Muscle layer of duodenum (tissue), 2 donors: ENCODE data around the gene WAS.

ENCODE experiments used
- H3K27ac ChIP-seq: one replicate; pipeline ENCODE4 v1.7.0; 2013; ENCODE audit warnings: mild to moderate bottlenecking, low read length
- H3K27me3 ChIP-seq: one replicate; pipeline ENCODE4 v1.7.0; 2013; ENCODE audit warnings: low read depth, mild to moderate bottlenecking, control low read depth, low read length
- H3K36me3 ChIP-seq, 2 donors: one replicate each; pipeline ENCODE4 v1.7.0; 2013; ENCODE audit warnings: low read length in 2 of 2, control low read depth in 1 of 2, mild to moderate bottlenecking in 1 of 2; ENCODE audit not compliant: insufficient read depth in 2 of 2, control insufficient read depth in 1 of 2
- H3K4me1 ChIP-seq, 2 donors: one replicate each; pipeline ENCODE4 v1.7.0; 2013; ENCODE audit warnings: low read length in 2 of 2, mild to moderate bottlenecking in 2 of 2, control low read depth in 1 of 2, moderate library complexity in 1 of 2; ENCODE audit not compliant: insufficient read depth in 2 of 2, control insufficient read depth in 1 of 2
- H3K4me3 ChIP-seq, 2 donors: one replicate each; pipeline ENCODE4 v1.7.0; 2013; ENCODE audit warnings: low read length in 2 of 2, low read depth in 1 of 2, mild to moderate bottlenecking in 1 of 2
- H3K9me3 ChIP-seq, 2 donors: one replicate each; pipeline ENCODE4 v1.7.0; 2013; ENCODE audit warnings: low read length in 2 of 2, control low read depth in 1 of 2, mild to moderate bottlenecking in 1 of 2; ENCODE audit not compliant: control insufficient read depth in 1 of 2
- donor health status: healthy.

Gene WAS

DNA sequence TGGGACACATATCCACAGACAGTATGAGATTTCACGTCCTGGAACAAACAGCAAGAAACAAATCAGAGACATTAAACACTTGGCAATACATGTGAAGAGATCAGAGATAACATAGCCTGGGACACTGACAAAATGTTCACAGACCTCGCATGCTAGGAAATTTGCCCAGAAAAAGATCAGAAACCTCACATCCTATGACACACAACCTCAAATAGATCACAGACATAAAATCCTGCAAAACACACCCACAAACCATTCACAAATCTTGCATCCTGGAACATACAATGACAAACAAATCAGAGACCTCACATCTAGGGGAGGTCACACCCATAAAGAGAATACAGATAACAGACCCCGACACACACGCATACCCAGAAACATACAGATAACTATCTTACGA lies 31.0 kb downstream of the WAS start:
- H3K36me3 ChIP-seq, result no peaks in the 10 kb centered on the region
- H3K4me3 ChIP-seq, result no peak overlapping the region
- H3K27ac ChIP-seq, result no peak overlapping the region
- H3K9me3 ChIP-seq, result no peaks in the 10 kb centered on the region
- no peaks in the 10 kb centered on the region for H3K4me1 ChIP-seq
- no peaks in the 10 kb centered on the region for H3K27me3 ChIP-seq

DNA sequence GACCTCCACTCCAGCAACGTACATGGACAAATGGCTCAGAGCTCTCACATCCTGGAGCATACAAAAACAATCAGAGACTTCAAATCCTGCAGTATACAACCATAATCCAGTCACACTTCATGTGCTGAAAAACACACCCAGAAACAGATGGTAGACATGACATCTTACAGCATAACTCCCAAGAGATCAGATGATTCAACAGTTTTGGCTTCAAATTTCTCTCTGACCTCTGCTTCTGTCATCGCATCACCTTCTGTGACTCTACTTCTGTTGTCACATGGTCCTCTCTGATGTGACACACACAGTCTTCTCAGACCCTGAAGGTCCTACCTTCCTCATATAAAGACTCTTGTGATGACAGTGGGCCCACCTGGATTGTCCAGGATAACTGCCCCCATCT lies 31.5 kb downstream of the WAS start:
- Histone ChIP-seq H3K4me1 (no peaks in the 10 kb centered on the region), H3K27ac (no peak overlapping the region), H3K36me3 (no peaks in the 10 kb centered on the region), H3K9me3 (no peaks in the 10 kb centered on the region), H3K4me3 (no peak overlapping the region), H3K27me3 (no peaks in the 10 kb centered on the region)

- Histone ChIP-seq H3K27me3 (no peaks in the 10 kb centered on the region), H3K4me3 (no peak overlapping the region), H3K36me3 (no peaks in the 10 kb centered on the region), H3K9me3 (no peaks in the 10 kb centered on the region), H3K27ac (no peak overlapping the region), H3K4me1 (no peaks in the 10 kb centered on the region)
Measured at GRCh38 chrX:48715876-48716502, 32.4 kb downstream of the WAS start.

DNA sequence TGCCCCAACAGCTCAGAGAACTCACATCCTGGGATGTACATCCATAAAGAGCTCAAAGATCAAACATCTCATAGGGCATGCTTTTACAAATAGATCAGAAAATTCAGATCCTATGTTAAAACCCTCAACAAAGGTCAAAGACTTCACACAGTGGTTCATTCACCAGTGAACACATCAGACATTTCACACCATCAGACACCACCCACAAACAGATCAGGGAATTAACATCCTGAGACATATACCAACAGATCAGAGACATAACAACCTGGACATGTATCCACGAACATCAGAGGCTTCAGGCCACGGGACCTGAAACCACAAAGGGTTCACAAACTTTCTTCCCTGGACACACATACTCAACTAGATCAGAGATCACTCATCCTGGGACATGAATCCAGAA lies 36.4 kb downstream of the WAS start:
- Histone ChIP-seq H3K27me3 (no peaks in the 10 kb centered on the region), H3K27ac (no peak overlapping the region), H3K4me3 (no peak overlapping the region), H3K36me3 (no peaks in the 10 kb centered on the region), H3K9me3 (no peaks in the 10 kb centered on the region), H3K4me1 (no peaks in the 10 kb centered on the region)

DNA sequence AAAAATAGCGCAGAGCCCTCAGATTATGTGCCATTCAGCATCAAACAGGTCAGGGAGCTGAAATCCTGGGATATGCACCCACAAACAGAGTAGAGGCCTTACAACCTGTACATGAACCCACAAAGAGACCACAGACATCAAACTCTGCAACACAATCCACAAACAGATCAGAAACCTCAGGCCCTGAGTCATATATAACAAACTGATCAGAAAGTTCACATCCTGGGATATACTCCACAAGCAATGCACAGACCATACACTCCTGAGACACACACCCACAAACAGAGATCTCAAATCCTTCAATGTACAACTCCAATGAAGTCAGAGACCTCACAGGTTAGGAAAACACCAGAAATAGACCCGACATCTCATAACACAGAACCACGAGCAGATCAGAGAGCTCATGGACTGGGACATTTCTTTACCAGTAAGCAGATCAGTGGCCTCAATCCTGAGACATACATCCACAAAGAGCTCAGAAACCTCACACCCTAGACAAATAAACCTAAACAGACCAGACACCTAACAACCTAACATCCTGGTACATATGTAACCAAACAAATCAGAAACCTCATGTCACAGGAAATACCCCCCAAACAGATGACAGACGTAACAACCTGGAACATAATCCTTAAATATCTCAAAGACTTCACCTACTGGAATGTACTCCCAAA lies 37.1 kb downstream of the WAS start:
- Histone ChIP-seq H3K4me3 (no peak overlapping the region), H3K27ac (no peak overlapping the region), H3K27me3 (no peaks in the 10 kb centered on the region)

DNA sequence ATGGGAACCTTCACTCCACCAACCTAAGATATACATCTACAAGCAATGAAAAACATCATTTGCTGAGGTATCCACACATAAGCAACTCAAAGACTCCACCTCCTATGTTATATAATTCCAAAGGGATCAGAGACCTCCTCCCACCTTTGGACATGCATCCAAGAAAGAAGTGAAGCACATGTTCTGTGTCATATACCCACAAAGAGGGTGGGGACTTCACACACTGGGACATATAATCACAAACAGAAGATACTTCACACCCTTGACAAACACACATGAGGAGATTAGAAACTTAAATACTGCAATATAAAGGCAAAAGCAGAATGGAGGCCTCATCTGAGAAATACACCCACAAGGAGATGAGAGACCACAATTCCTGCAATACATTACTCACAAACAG lies 38.3 kb downstream of the WAS start:
- no peaks in the 10 kb centered on the region for H3K36me3 ChIP-seq
- no peaks in the 10 kb centered on the region for H3K9me3 ChIP-seq

More for the DNA sequence above, 37.1 kb downstream of the WAS start:
- no peaks in the 10 kb centered on the region for H3K9me3 ChIP-seq
- H3K36me3 ChIP-seq, result no peaks in the 10 kb centered on the region
- no peaks in the 10 kb centered on the region for H3K4me1 ChIP-seq

GRCh38 chrX:48726596-48726995 lies 43.0 kb downstream of the WAS start:
- Histone ChIP-seq H3K27me3 (no peaks in the 10 kb centered on the region), H3K27ac (no peak overlapping the region), H3K4me3 (no peak overlapping the region), H3K9me3 (no peaks in the 10 kb centered on the region), H3K36me3 (no peaks in the 10 kb centered on the region), H3K4me1 (no peaks in the 10 kb centered on the region)

More for the DNA sequence above, 38.3 kb downstream of the WAS start:
- Histone ChIP-seq H3K4me1 (no peaks in the 10 kb centered on the region), H3K27me3 (no peaks in the 10 kb centered on the region), H3K27ac (no peak overlapping the region), H3K4me3 (no peak overlapping the region)

DNA sequence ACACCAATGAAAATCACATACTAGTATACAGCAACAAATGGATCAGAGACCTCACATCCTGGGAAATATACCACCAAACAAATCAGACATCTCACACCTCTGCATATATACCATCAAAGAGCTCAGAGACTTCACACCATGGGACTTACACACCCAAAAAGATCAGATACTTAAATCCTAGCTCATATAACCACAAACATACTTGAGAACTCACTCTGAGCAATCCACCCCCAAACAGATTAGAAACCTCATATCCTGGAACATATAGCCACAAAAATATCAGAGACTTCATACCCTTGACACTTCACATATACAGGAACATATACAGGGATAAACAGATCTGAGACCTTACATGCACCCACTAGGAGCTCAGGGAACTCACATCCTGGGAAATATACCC lies 45.1 kb downstream of the WAS start:
- no peak overlapping the region for H3K27ac ChIP-seq
- no peaks in the 10 kb centered on the region for H3K27me3 ChIP-seq
- no peaks in the 10 kb centered on the region for H3K4me1 ChIP-seq
- no peak overlapping the region for H3K4me3 ChIP-seq
- H3K9me3 ChIP-seq, result no peaks in the 10 kb centered on the region
- H3K36me3 ChIP-seq, result no peaks in the 10 kb centered on the region

- no peaks in the 10 kb centered on the region for H3K27me3 ChIP-seq
- H3K4me3 ChIP-seq, result peak overlapping the region; percentile 44 to 52
- no peaks in the 10 kb centered on the region for H3K9me3 ChIP-seq
- H3K4me1 ChIP-seq, result peaks cover 5 to 9% of the 10 kb centered on the region in 2 donors
- no peaks in the 10 kb centered on the region for H3K36me3 ChIP-seq
- no peak overlapping the region for H3K27ac ChIP-seq
Measured at GRCh38 chrX:48736303-48736702, 52.7 kb downstream of the WAS start.

DNA sequence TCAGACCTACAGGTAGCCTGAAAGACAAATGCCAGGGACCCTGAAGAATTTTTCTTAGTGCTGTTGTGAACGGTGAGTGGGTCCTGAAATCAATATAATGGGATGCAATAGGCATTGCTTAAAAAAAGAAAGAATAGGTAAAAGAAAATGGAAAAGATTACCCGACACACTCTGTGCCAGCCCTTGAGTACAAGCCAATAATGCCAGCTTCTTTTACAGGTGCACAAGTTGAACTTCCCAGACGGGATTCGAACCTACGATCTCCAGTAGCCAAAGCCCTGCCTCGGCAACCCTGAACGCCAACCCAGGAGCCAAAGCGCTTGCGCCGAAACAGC lies 53.2 kb downstream of the WAS start:
- Histone ChIP-seq H3K9me3 (no peaks in the 10 kb centered on the region), H3K27ac (no peak overlapping the region), H3K4me3 (peak overlapping the region; percentile 44 to 52), H3K4me1 (peaks cover 5 to 9% of the 10 kb centered on the region in 2 donors), H3K36me3 (no peaks in the 10 kb centered on the region), H3K27me3 (no peaks in the 10 kb centered on the region)

DNA sequence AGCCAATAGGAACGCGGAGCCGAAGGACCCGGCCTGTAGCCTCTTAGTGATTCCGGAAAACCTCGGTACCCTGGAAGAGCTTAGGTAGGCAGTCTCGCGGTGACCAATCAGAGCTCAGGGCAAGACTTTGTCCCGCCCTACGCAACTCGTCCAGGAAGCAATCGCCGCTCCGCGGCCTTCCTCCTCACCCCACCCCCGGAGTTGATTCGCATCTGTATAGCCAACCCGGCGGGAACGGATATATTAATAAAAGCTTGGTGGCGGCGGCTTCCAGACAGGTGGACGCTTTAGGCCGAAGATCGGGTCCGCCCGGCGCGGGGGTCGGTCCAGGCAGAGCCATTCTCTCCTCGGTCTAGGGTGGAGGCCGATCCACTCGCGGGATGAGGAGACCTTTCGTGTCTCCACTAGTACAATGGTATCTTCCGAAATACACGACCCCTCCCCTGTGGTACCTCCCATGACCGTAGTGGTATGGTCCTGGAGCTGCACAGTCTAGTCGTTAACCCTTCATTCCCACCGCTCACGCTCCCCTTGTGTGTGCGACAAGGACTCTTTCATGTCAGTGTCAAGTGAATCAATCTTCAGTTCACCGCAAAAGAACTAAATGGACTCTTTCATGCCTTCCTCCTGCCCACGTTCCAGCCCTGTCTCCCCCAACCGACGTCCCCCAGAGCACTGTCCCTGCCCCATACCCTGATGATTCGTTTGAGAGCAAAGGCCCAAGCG lies 53.8 kb downstream of the WAS start:
- Histone ChIP-seq H3K27me3 (no peaks in the 10 kb centered on the region), H3K27ac (peak overlapping the region; percentile 90), H3K36me3 (no peaks in the 10 kb centered on the region), H3K9me3 (no peaks in the 10 kb centered on the region), H3K4me3 (peak overlapping the region; percentile 62 to 76), H3K4me1 (peaks cover 5 to 9% of the 10 kb centered on the region in 2 donors)
